ENCODE data around the gene FCHO2. TPM values are rescaled to one million over a fixed set of nuclear protein-coding genes. Genes with fewer than 3 reads are reported as not detected.
A peak's percentile ranks its signal among the peaks of the same experiment; 100 is the strongest.

Gene FCHO2
- total and polyA plus RNA-seq, 4 donors: 13.1 to 57.5 (median 31.2) TPM

- no peak overlapping the region for H3K27ac ChIP-seq (ENCODE audit: low read depth in 1 of 2, low read length in 2 of 2)
- DNase-seq (no peak), ATAC-seq (ENCODE audit: low FRiP score) (no peak)
- H3K4me3 ChIP-seq (ENCODE audit: low read length in 2 of 2): no peak overlapping the region
- intact Hi-C loops (cut with DNase I): no loop called here
- H3K36me3 ChIP-seq (ENCODE audit: control insufficient read depth in 1 of 2, insufficient read depth in 2 of 2, low read length in 1 of 2): no peaks in the 10 kb centered on the region
- H3K27me3 ChIP-seq (ENCODE audit: control insufficient read depth in 1 of 2, insufficient read depth in 2 of 2, low read length in 1 of 2): no peaks in the 10 kb centered on the region
- no peaks in the 10 kb centered on the region for H3K4me1 ChIP-seq (ENCODE audit: control insufficient read depth in 1 of 2, insufficient read depth in 2 of 2, low read length in 2 of 2)
- WGBS, 2 donors: 70 to 78% methylated on average over 6 of the region's 6 CpGs
- H3K9me3 ChIP-seq (ENCODE audit: control insufficient read depth, low read length): no peaks in the 10 kb centered on the region
These were observed 179.7 kb downstream of the FCHO2 start for GRCh38 chr5:73135429-73136054.

GRCh38 chr5:73136055-73136562 is 180.3 kb downstream of the FCHO2 start:
- Histone ChIP-seq H3K27ac (ENCODE audit: low read depth in 1 of 2, low read length in 2 of 2) (no peak overlapping the region), H3K4me1 (ENCODE audit: control insufficient read depth in 1 of 2, insufficient read depth in 2 of 2, low read length in 2 of 2) (no peaks in the 10 kb centered on the region), H3K9me3 (ENCODE audit: control insufficient read depth, low read length) (no peaks in the 10 kb centered on the region), H3K4me3 (ENCODE audit: low read length in 2 of 2) (no peak overlapping the region), H3K27me3 (ENCODE audit: control insufficient read depth in 1 of 2, insufficient read depth in 2 of 2, low read length in 1 of 2) (no peaks in the 10 kb centered on the region), H3K36me3 (ENCODE audit: control insufficient read depth in 1 of 2, insufficient read depth in 2 of 2, low read length in 1 of 2) (no peaks in the 10 kb centered on the region)
- intact Hi-C loops (cut with DNase I): no loop called here
- ATAC-seq (ENCODE audit: low FRiP score): no peak
- WGBS, 2 donors: 46 to 48% methylated on average over 15 of the region's 15 CpGs
- DNase-seq: no peak

- no peaks in the 10 kb centered on the region for H3K36me3 ChIP-seq (ENCODE audit: control insufficient read depth in 1 of 2, insufficient read depth in 2 of 2, low read length in 1 of 2)
- WGBS, 2 donors: 87 to 97% methylated on average over 10 of the region's 10 CpGs
- no peaks in the 10 kb centered on the region for H3K27me3 ChIP-seq (ENCODE audit: control insufficient read depth in 1 of 2, insufficient read depth in 2 of 2, low read length in 1 of 2)
- no peaks in the 10 kb centered on the region for H3K4me1 ChIP-seq (ENCODE audit: control insufficient read depth in 1 of 2, insufficient read depth in 2 of 2, low read length in 2 of 2)
- intact Hi-C loops (cut with DNase I): no loop called here
- DNase-seq (no peak), ATAC-seq (ENCODE audit: low FRiP score) (peak; percentile 11)
- no peak overlapping the region for H3K4me3 ChIP-seq (ENCODE audit: low read length in 2 of 2)
- no peak overlapping the region for H3K27ac ChIP-seq (ENCODE audit: low read depth in 1 of 2, low read length in 2 of 2)
- H3K9me3 ChIP-seq (ENCODE audit: control insufficient read depth, low read length): no peaks in the 10 kb centered on the region
These were observed 182.0 kb downstream of the FCHO2 start for GRCh38 chr5:73137563-73138530.

- no peak overlapping the region for H3K4me3 ChIP-seq (ENCODE audit: low read length in 2 of 2)
- DNase-seq (no peak), ATAC-seq (ENCODE audit: low FRiP score) (no peak)
- no peak overlapping the region for H3K27ac ChIP-seq (ENCODE audit: low read depth in 1 of 2, low read length in 2 of 2)
- no peaks in the 10 kb centered on the region for H3K9me3 ChIP-seq (ENCODE audit: control insufficient read depth, low read length)
- intact Hi-C loops (cut with DNase I): no loop called here
- H3K27me3 ChIP-seq (ENCODE audit: control insufficient read depth in 1 of 2, insufficient read depth in 2 of 2, low read length in 1 of 2): no peaks in the 10 kb centered on the region
- H3K36me3 ChIP-seq (ENCODE audit: control insufficient read depth in 1 of 2, insufficient read depth in 2 of 2, low read length in 1 of 2): no peaks in the 10 kb centered on the region
- H3K4me1 ChIP-seq (ENCODE audit: control insufficient read depth in 1 of 2, insufficient read depth in 2 of 2, low read length in 2 of 2): no peaks in the 10 kb centered on the region
- WGBS, 2 donors: 73 to 75% methylated on average over 3 of the region's 3 CpGs
These were observed 183.6 kb downstream of the FCHO2 start for GRCh38 chr5:73139485-73139884.

Other genes with a start within 250 kb of the FCHO2 start
- 100 to 1,000 TPM in 1 of 2 donors, 10 to 100 TPM in 1; 92.9 to 113 TPM for gene TNPO1, start 139.4 kb upstream of the FCHO2 start, total RNA-seq
- 10 to 100 TPM; 11.2 to 13.4 TPM for gene TNPO1, start 139.4 kb upstream of the FCHO2 start, polyA plus RNA-seq
- not detected for gene TMEM171, start 164.5 kb downstream of the FCHO2 start, total RNA-seq
- under 1 TPM in 1 of 2 donors, not detected in 1; 0.13 TPM for gene TMEM171, start 164.5 kb downstream of the FCHO2 start, polyA plus RNA-seq
- gene TMEM174, start 217.2 kb downstream of the FCHO2 start, total RNA-seq: not detected
- not detected for gene TMEM174, start 217.2 kb downstream of the FCHO2 start, polyA plus RNA-seq

Measured in aorta (tissue), 5 donors.